Germinal center (tissue), 1 donor: ENCODE measurements around the gene CUL7.

ENCODE experiments used
- DNase-seq: peaks from one replicate; pipeline ENCODE4 v3.0.0; 2012; ENCODE audit warnings: mixed read lengths, low spot score

Gene CUL7

GRCh38 chr6:43077333-43077809 is 23.7 kb upstream of the CUL7 start:
- no peak for DNase-seq

- no peak for DNase-seq
Observed at GRCh38 chr6:43076464-43077332, 23.0 kb upstream of the CUL7 start.

GRCh38 chr6:43075670-43076463 is 22.2 kb upstream of the CUL7 start, which contains the start of gene PTK7:
TSS of gene PTK7 (plus strand) at chr6:43076314. CDS start at chr6:43076489, 175 bp downstream.
- DNase-seq: peak; percentile 42

GRCh38 chr6:43074847-43075669 is 21.4 kb upstream of the CUL7 start:
- DNase-seq: no peak

- DNase-seq: peak; percentile 66
Observed at GRCh38 chr6:43070028-43070632, 16.5 kb upstream of the CUL7 start.

- DNase-seq: no peak
Observed at GRCh38 chr6:43062818-43063217, 9.2 kb upstream of the CUL7 start.

- DNase-seq: no peak
Observed at GRCh38 chr6:43061861-43062260, 8.2 kb upstream of the CUL7 start.

- no peak for DNase-seq
Observed at GRCh38 chr6:43060755-43061633, 7.3 kb upstream of the CUL7 start.

- no peak for DNase-seq
Observed at GRCh38 chr6:43060034-43060754, 6.5 kb upstream of the CUL7 start.

- peak; percentile 100 for DNase-seq
Observed at GRCh38 chr6:43059168-43060033, 5.8 kb upstream of the CUL7 start, which contains the start of the genes KLC4 and MRPL2. TSS of gene KLC4 (plus strand) at chr6:43059631. CDS start at chr6:43061336, 1,705 bp downstream. TSS of gene MRPL2 (minus strand) at chr6:43059434. CDS start at chr6:43059381, 53 bp downstream.

GRCh38 chr6:43058531-43058930 is 4.9 kb upstream of the CUL7 start:
- no peak for DNase-seq

GRCh38 chr6:43055966-43056365 is 2.3 kb upstream of the CUL7 start:
- DNase-seq: no peak

GRCh38 chr6:43054206-43054943 is 724 bp upstream of the CUL7 start:
- DNase-seq: no peak

- no peak for DNase-seq
Observed at GRCh38 chr6:43052842-43053544, 658 bp downstream of the CUL7 start.

GRCh38 chr6:43052225-43052841 is 1.3 kb downstream of the CUL7 start:
- DNase-seq: no peak

GRCh38 chr6:43050981-43051380 is 2.7 kb downstream of the CUL7 start:
- no peak for DNase-seq

GRCh38 chr6:43047998-43048397 is 5.7 kb downstream of the CUL7 start:
- DNase-seq: no peak
